ENCODE measurements around the gene SNX17.
"Not testable (repeated sequence)": the region's sequence is repeated elsewhere in the genome, so short reads cannot be mapped to it uniquely, and the experiment has no call there.

The SNX17 gene

GRCh38 chr2:27370026-27370815 lies at the start of gene SNX17, which contains the start of gene EIF2B4:
Gene SNX17 (plus strand): TSS chr2:27370616. CDS start chr2:27370744, 128 bp downstream.
Gene EIF2B4 (minus strand): TSS chr2:27370338. CDS start chr2:27370314, 24 bp downstream.
- peak; percentile 99 for DNase-seq

GRCh38 chr2:27320958-27321543 lies 49.4 kb upstream of the SNX17 start:
- DNase-seq: no peak

- no peak for DNase-seq
These were observed 48.1 kb upstream of the SNX17 start for GRCh38 chr2:27322301-27322765.

GRCh38 chr2:27322766-27323595 lies 47.4 kb upstream of the SNX17 start, which contains the start of gene MPV17:
Gene MPV17 (minus strand): TSS chr2:27323097. CDS start chr2:27322517, 580 bp downstream.
- DNase-seq: peak; percentile 73

DNA sequence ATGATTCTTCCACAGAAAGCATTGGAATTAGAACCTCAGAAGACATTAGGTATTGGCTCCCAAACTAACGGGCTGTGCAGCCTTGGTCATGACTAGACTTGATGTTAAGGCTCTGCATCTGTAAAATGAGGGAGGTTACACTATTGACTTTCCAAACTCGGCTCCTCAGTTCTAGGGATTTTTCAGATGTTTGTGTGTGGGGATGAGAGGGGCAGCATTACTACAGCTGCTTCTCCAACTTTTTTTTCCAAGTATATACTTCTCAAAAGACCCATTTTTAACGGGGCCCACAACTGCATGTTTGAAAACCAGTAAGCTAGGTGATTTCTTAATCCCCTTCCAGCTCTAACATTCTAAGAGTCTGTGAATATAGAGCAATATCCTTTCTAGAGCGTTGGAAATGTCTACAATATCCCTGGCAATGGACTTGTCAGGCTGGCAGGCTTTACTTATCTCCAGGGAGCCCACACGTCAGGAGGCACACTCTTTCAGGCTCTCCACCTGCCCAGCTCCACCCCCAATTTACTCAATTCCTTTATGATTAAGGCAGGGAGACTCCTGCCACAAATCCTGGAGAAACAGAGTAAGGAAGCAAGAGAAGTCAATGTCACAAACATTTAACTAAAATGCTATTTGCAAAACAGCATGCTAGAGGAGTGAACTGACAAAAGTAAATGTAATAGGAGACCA lies 46.7 kb upstream of the SNX17 start:
- DNase-seq: no peak

GRCh38 chr2:27324720-27325119 lies 45.7 kb upstream of the SNX17 start:
- no peak for DNase-seq

DNA sequence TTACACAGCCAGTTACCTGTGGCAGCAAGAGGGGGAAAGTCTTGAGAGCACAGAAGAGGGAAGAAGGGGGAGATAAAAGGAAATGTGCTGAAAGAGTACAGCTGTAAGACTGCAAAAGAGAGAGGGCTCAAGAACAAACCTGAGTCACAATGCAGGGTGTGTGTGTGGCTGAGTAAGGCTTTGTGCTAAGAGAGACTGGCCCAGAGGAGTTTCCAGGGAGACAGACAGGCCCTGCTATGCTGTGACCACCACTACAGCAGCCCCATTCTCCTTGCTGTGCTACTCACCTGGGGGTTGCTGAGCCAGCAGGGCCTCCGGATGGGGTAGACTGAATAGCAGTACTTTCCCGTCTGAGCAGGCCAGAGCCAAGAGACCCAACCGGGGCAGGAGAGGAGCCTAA lies 35.1 kb upstream of the SNX17 start:
- DNase-seq: no peak

DNA sequence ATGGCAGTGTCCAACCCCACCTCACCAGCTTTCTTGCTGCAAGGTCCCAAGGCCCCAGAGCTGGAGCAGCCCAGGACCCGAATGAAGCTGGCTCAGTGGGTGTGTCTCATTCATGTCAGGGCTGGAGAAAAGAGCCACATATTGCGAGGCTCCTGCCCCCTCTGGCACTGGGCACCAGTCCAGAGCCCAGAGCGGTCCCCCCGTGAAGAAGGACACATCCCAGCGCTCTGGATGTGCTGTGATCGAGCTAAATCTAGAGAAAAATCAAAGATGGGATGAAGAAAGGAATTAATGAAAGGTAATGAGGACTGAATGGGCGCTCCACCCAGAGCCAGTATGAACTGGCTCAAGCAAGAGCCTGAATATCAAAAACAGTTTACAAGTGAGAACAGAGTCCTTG lies 34.2 kb upstream of the SNX17 start:
- DNase-seq: no peak

- no peak for DNase-seq
These were observed 22.8 kb upstream of the SNX17 start for GRCh38 chr2:27347641-27348040.

DNA sequence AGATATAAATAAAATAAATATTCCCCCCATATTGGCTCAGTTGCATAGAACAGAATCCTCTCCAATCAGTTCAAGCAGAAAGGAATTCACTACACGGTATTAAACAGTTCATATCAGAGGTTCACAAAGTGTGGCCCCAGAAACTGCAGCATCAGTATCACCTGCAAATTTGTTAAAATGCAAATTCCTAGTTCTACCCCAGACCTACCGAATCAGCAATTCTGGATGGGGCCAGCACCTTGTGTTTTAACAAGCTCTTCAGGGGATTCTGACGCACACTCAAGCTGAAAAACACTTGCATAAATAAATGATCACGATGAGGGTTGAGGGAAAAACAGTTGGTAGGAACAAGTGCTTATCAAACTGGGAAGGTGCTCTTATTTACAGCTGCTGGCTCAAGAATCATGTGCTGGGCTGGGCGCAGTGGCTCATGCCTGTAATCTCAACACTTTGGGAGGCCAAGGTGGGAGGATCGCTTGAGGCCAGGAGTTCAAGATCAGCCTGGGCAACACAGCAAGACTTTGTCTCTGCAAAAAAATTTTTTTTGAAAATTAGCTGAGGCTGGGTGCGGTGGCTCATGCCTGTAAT lies 20.2 kb upstream of the SNX17 start:
- DNase-seq: no peak

DNA sequence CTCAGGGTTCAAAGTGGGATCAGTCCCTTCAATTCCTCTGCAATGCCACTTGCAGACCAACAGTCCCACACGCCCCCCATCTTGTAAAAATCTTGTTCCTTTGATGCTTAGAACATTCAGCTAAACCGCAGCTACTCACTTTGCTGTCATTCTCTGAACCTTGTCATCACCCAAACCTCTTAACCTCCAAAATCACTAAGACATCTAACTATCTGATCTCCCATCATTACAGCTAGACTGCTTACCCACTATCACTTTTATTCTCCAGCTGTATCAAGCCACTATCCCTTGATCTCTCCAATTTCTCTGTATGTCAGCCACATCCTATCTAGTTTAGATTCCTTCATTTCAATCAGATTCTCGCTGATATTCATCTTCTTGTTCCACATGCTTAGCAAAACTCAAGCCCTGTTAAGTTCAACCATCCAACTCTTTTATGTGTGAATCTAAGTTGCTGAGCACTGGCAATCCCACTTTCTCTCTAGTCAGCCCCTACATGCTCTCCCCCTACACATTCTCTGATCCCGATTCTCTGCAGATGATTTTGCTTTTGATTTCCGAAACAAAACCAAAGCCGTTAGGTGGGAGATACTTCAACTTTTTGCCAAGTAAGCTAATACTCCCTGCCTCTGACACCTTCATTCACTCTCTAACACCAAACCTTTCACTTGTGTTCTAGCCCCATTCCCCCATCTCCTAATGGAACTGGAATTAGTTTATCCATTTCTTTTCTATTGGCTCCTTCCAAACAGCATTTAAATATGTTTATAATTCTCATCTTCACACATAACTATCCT lies 18.4 kb upstream of the SNX17 start:
- DNase-seq: no peak

DNA sequence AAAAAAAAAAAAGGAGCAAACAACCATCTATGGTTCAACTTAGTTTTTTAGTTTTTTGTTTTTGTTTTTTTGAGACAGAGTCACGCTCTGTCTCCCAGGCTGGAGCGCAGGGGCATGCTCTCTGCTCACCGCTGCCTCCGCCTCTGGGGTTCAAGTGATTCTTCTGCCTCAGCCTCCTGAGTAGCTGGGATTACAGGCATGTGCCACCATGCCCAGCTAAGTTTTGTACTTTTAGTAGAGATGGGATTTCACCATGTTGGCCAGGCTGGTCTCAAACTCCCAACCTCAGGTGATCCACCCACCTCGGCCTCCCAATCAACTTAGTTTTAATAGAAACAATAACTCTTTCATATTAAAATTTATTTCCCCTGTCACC lies 17.0 kb upstream of the SNX17 start:
- DNase-seq: not testable (repeated sequence)

DNA sequence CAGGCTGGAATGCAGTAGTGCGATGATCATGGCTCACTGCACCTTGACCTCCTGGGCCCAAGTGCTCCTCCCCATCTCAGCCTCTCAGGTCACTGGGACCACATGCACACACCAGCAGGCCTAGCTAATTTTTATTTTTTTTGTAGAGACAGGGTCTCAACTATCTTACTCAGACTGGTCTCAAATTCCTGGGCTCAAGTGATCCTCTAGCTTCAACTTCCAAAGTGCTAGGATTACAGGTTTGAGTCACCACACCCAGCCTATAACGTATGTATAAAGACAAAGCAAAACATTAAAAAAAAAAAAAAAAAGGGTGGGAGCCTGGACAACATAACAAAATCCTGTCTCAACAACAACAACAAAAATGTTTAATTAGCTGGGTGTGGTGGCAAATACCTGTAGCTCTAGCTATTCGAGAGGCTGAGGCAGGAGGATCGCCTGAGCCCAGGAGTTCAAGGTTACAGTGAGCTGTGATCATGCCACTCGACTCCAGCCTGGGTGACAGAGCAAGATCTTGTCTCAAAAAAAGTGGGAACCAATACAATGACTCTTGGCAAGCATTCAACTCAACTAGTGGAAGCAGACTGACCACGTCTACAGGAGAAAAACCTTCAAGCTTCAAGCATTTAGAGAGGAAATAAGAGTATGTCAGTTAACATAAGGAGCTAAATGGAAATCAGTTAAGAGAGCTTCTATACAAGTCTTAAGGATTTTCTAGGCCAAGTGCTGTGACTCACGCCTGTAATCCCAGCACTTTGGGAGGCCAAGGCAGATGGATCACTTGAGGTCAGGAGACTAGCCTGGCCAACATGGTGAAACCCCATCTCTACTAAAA lies 16.4 kb upstream of the SNX17 start:
- no peak for DNase-seq

DNA sequence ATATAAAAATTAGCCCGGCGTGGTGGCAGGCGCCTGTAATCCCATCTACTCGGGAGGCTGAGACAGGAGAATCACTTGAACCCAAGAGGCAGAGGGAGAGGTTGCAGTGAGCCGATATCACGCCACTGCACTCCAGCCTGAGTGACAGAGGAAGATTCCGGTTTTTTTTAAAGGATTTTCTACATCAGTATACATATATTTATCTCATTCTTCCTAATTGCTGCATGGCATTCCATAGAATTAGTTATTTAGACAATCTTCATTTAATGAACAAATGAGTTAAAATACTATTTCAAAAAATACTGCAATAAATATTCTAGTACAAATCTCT lies 15.9 kb upstream of the SNX17 start:
- DNase-seq: no peak

- DNase-seq: peak; percentile 44
These were observed 14.4 kb upstream of the SNX17 start for GRCh38 chr2:27356056-27356381.

DNA sequence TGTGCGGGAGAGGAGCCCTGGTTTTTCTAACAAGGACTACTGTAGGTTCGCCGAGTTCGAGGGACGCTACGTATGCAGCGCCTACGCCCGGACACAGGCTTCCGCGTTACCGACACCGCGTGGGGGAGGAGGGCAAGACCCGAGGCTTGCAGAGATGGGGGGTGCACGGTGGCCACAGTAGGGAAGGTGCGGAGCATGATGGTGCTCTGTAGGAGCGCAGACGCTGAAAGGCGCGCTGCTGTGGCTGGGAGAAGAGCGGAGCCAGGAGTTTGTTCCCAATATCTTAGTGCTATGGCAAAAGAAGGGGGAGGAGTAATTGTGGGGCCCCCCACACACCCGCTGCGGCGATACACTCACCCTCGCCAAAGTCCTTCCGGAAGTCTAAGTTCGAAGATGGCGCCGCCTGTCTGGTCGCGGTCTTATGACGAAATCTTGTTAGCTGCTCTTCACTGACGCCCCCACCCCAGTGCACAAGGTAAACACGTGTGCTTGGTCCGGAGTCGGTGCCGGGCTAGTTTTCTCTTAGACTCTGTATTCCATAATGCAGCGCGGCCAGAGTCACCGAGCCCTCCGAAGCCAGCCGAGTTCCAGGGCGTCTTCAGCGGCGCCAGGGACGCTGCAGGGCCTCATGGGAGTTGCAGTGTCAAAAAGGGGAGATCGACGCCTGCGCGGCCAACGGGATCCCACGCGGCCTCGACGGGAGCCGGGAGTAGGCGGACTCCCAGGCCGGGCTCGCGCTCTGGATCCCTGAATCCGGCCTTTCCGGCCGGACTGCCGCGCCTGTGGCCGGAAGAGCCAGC lies 13.8 kb upstream of the SNX17 start, which contains the start of gene GTF3C2:
TSS of gene GTF3C2 (minus strand) at position 383 of the 800 bp plus-strand sequence. CDS start 13,210 bp downstream, outside the sequence.
- peak; percentile 90 for DNase-seq

DNA sequence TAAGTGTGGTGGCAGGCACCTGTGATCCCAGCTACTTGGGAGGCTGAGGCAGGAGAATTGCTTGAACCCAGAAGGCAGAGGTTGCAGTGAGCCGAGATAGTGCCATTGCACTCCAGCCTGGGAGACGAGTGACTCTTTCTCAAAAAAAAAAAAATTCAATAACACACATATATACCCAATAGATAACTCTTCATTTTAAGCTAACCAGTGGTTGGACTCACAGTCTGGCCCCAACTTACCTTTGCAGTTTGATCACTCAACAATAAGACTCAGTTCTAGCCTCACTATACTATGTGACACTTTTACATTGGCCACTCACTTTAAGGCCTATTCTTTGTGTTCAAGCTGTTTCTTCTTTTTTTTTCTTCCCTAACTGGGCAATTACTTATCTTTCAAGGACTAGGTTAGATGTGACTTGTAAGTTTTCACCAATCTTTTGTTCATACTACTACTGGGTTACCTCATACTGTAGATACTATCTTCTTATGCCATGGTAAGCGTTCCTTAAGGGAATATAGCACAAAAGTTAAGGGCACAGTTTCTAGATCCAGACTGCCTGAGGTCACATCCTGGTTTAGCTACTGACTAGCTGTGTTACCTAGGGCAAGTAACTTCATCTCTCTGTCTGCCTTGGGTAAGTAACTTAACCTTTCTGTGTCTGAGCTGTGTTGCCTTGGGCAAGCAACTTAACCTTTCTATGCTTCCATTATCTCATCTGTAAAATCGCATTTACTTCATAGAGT lies 7.6 kb upstream of the SNX17 start:
- DNase-seq: no peak

- DNase-seq: no peak
These were observed 6.5 kb upstream of the SNX17 start for GRCh38 chr2:27363933-27364332.

GRCh38 chr2:27369471-27370025 lies 868 bp upstream of the SNX17 start:
- no peak for DNase-seq
